Measurements from ENCODE around the gene PDE6H. TPM values are rescaled to one million over a fixed set of nuclear protein-coding genes. Genes with fewer than 3 reads are reported as not detected.

Gene PDE6H
- total and polyA plus RNA-seq, 4 donors = not detected

DNA sequence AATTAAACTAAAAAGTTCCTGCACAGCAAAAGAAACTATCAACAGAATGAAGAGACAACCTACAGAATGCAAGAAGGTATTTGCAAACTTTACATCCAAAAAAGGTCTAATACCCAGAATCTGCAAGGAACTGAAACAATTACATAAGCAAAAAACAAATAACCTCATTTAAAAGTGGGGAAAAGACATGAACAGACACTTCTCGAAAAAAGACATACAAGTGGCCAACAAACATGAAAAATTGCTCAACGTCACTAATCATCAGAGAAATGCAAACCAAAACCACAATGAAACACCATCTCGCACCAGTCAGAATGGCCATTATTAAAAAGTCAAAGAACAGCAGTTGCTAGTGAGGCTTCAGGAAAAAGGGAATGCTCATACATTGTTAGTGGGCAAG, 15.2 kb downstream of the PDE6H start:
- no peak overlapping the region for H3K27ac ChIP-seq (ENCODE audit: low read depth in 1 of 2, low read length in 2 of 2)
- TF ChIP-seq RAD21 (IDR thresholded peaks at IDR 0.05) (no peak), SP1 (IDR thresholded peaks at IDR 0.05) (no peak), JUND (IDR thresholded peaks at IDR 0.05) (no peak), HNF4A (conservative IDR thresholded peaks at IDR 0.05) (no peak), YY1 (IDR thresholded peaks at IDR 0.05) (no peak), TAF1 (conservative IDR thresholded peaks at IDR 0.05) (no peak)
- TF ChIP-seq, protein P1, sequence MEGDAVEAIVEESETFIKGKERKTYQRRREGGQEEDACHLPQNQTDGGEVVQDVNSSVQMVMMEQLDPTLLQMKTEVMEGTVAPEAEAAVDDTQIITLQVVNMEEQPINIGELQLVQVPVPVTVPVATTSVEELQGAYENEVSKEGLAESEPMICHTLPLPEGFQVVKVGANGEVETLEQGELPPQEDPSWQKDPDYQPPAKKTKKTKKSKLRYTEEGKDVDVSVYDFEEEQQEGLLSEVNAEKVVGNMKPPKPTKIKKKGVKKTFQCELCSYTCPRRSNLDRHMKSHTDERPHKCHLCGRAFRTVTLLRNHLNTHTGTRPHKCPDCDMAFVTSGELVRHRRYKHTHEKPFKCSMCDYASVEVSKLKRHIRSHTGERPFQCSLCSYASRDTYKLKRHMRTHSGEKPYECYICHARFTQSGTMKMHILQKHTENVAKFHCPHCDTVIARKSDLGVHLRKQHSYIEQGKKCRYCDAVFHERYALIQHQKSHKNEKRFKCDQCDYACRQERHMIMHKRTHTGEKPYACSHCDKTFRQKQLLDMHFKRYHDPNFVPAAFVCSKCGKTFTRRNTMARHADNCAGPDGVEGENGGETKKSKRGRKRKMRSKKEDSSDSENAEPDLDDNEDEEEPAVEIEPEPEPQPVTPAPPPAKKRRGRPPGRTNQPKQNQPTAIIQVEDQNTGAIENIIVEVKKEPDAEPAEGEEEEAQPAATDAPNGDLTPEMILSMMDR (IDR thresholded peaks at IDR 0.05; ENCODE audit: low read depth, low read length, missing input control) = no peak
- TF ChIP-seq, protein P2, sequence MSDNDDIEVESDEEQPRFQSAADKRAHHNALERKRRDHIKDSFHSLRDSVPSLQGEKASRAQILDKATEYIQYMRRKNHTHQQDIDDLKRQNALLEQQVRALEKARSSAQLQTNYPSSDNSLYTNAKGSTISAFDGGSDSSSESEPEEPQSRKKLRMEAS (IDR thresholded peaks at IDR 0.05) = no peak

DNA sequence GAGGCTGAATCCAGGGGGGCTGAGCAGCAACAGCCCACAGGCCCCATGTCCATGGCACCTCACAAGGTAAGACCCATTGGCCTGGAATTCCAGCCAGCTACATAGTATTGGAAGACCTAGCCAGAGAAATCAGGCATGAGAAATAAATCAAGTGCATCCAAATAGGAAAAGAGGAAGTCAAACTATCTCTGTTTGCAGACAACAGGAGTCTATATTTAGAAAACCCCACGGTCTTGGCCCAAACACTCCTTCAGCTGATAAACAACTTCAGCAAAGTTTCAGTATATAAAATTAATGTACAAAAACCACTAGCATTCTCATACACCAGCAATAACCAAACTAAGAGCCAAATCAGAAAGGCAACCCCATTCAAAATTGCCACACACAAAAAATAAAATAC, 16.9 kb downstream of the PDE6H start:
- H3K36me3 ChIP-seq (ENCODE audit: control insufficient read depth in 4 of 4, insufficient read depth in 3 of 4, low read depth in 1 of 4, low read length in 3 of 4) = no peaks in the 10 kb centered on the region
- H3K4me3 ChIP-seq (ENCODE audit: low read depth in 1 of 3, low read length in 3 of 3) = no peak overlapping the region
- no peaks in the 10 kb centered on the region for H3K9me3 ChIP-seq (ENCODE audit: control insufficient read depth in 4 of 4, low read length in 3 of 4)
- 58% methylated on average over 1 of the region's 1 CpG for WGBS
- no peak for DNase-seq (ENCODE audit: low spot score)
- TF ChIP-seq JUND (IDR thresholded peaks at IDR 0.05) (no peak), NR2F2 (IDR thresholded peaks at IDR 0.05) (no peak), HNF4G (IDR thresholded peaks at IDR 0.05) (no peak), FOXA1 (IDR thresholded peaks at IDR 0.05) (no peak), TAF1 (conservative IDR thresholded peaks at IDR 0.05) (no peak), EGR1 (IDR thresholded peaks at IDR 0.05; ENCODE audit: low read depth in 2 of 2) (no peak), HNF4A (conservative IDR thresholded peaks at IDR 0.05) (no peak), YY1 (IDR thresholded peaks at IDR 0.05) (no peak)
- TF ChIP-seq, protein P2 (IDR thresholded peaks at IDR 0.05) = no peak
- TF ChIP-seq, protein P3, sequence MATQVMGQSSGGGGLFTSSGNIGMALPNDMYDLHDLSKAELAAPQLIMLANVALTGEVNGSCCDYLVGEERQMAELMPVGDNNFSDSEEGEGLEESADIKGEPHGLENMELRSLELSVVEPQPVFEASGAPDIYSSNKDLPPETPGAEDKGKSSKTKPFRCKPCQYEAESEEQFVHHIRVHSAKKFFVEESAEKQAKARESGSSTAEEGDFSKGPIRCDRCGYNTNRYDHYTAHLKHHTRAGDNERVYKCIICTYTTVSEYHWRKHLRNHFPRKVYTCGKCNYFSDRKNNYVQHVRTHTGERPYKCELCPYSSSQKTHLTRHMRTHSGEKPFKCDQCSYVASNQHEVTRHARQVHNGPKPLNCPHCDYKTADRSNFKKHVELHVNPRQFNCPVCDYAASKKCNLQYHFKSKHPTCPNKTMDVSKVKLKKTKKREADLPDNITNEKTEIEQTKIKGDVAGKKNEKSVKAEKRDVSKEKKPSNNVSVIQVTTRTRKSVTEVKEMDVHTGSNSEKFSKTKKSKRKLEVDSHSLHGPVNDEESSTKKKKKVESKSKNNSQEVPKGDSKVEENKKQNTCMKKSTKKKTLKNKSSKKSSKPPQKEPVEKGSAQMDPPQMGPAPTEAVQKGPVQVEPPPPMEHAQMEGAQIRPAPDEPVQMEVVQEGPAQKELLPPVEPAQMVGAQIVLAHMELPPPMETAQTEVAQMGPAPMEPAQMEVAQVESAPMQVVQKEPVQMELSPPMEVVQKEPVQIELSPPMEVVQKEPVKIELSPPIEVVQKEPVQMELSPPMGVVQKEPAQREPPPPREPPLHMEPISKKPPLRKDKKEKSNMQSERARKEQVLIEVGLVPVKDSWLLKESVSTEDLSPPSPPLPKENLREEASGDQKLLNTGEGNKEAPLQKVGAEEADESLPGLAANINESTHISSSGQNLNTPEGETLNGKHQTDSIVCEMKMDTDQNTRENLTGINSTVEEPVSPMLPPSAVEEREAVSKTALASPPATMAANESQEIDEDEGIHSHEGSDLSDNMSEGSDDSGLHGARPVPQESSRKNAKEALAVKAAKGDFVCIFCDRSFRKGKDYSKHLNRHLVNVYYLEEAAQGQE (IDR thresholded peaks at IDR 0.05) = no peak
- no peak overlapping the region for H3K27ac ChIP-seq (ENCODE audit: low read depth in 1 of 2, low read length in 2 of 2)
- H3K9ac ChIP-seq (ENCODE audit: low read depth in 1 of 2, low read length in 2 of 2) = no peak overlapping the region
- H3K27me3 ChIP-seq (ENCODE audit: control insufficient read depth in 4 of 4, insufficient read depth in 4 of 4, low read length in 3 of 4) = no peaks in the 10 kb centered on the region
- peaks cover 0 to 4% (median 0%) of the 10 kb centered on the region in 4 donors for H3K4me1 ChIP-seq (ENCODE audit: control insufficient read depth in 4 of 4, insufficient read depth in 4 of 4, low read length in 3 of 4)

More for the DNA sequence above, 15.2 kb downstream of the PDE6H start:
- no peaks in the 10 kb centered on the region for H3K27me3 ChIP-seq (ENCODE audit: control insufficient read depth in 4 of 4, insufficient read depth in 4 of 4, low read length in 3 of 4)
- no peak for DNase-seq (ENCODE audit: low spot score)
- 87% methylated on average over 3 of the region's 3 CpGs for WGBS
- no peak overlapping the region for H3K9ac ChIP-seq (ENCODE audit: low read depth in 1 of 2, low read length in 2 of 2)
- no peaks in the 10 kb centered on the region for H3K9me3 ChIP-seq (ENCODE audit: control insufficient read depth in 4 of 4, low read length in 3 of 4)
- no peak overlapping the region for H3K4me3 ChIP-seq (ENCODE audit: low read depth in 1 of 3, low read length in 3 of 3)
- H3K4me1 ChIP-seq (ENCODE audit: control insufficient read depth in 4 of 4, insufficient read depth in 4 of 4, low read length in 3 of 4) = peaks cover 0 to 4% (median 0%) of the 10 kb centered on the region in 4 donors
- no peaks in the 10 kb centered on the region for H3K36me3 ChIP-seq (ENCODE audit: control insufficient read depth in 4 of 4, insufficient read depth in 3 of 4, low read depth in 1 of 4, low read length in 3 of 4)

DNA sequence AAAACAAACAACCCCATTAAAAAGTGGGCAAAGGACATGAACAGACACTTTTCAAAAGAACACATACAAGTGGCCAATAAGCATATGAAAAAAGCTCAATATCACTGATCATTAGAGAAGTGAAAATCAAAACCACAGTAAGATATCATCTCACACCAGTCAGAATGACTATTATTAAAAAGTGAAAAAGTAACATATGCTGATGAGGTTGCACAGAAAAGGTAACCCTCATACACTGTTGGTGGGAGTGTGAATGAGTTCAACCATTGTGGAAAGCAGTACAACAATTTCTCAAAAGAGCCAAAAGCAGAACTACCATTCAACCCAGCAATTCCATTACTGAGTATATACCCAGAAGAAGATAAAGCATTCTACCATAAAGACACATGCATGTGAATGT, 18.2 kb downstream of the PDE6H start:
- H3K9ac ChIP-seq (ENCODE audit: low read depth in 1 of 2, low read length in 2 of 2) = no peak overlapping the region
- TF ChIP-seq, protein P3 (IDR thresholded peaks at IDR 0.05) = no peak
- TF ChIP-seq JUND (IDR thresholded peaks at IDR 0.05) (no peak), RAD21 (IDR thresholded peaks at IDR 0.05) (no peak), HNF4A (conservative IDR thresholded peaks at IDR 0.05) (no peak), FOXA1 (IDR thresholded peaks at IDR 0.05) (no peak), RXRA (IDR thresholded peaks at IDR 0.05) (no peak)
- no peak for DNase-seq (ENCODE audit: low spot score)
- H3K27me3 ChIP-seq (ENCODE audit: control insufficient read depth in 4 of 4, insufficient read depth in 4 of 4, low read length in 3 of 4) = no peaks in the 10 kb centered on the region
- H3K36me3 ChIP-seq (ENCODE audit: control insufficient read depth in 4 of 4, insufficient read depth in 3 of 4, low read depth in 1 of 4, low read length in 3 of 4) = no peaks in the 10 kb centered on the region
- no peaks in the 10 kb centered on the region for H3K9me3 ChIP-seq (ENCODE audit: control insufficient read depth in 4 of 4, low read length in 3 of 4)
- H3K4me1 ChIP-seq (ENCODE audit: control insufficient read depth in 4 of 4, insufficient read depth in 4 of 4, low read length in 3 of 4) = peaks cover 0 to 7% (median 0%) of the 10 kb centered on the region in 4 donors
- no peak overlapping the region for H3K27ac ChIP-seq (ENCODE audit: low read depth in 1 of 2, low read length in 2 of 2)
- H3K4me3 ChIP-seq (ENCODE audit: low read depth in 1 of 3, low read length in 3 of 3) = no peak overlapping the region

Measured in liver (tissue), 9 donors.